LNCAP (cell line): ENCODE measurements around the gene VAPB.

Source experiments
- CTCF ChIP-seq: fragments of 450-650 bp; IDR thresholded peaks from 2 replicates; pipeline ENCODE4 v1.5.1; 2017; ENCODE audit warnings: mild to moderate bottlenecking

The VAPB gene

GRCh38 chr20:58416057-58416456 is 27.0 kb downstream of the VAPB start:
- TF ChIP-seq CTCF: no peak

GRCh38 chr20:58416835-58417234 is 27.8 kb downstream of the VAPB start:
- TF ChIP-seq CTCF: no peak

DNA sequence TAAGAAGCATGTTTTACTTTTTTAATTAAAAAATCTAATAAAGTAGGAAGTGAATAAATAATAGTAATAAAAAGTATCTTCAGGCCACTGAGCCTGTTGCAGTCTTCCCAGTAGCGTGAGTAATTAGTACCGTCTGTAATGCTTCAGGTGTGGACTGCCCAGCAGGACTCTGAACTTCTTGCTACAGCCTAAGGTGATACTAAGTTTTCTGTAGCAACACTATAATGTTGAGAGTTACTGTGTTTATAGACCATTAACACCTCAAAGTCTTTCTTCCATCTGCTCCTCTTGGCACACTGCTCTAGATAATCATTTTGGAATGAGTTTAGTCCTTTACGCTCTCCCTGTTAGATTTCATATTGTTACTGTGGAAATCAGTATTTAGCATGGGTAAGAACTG is 28.4 kb downstream of the VAPB start:
- TF ChIP-seq CTCF: no peak

DNA sequence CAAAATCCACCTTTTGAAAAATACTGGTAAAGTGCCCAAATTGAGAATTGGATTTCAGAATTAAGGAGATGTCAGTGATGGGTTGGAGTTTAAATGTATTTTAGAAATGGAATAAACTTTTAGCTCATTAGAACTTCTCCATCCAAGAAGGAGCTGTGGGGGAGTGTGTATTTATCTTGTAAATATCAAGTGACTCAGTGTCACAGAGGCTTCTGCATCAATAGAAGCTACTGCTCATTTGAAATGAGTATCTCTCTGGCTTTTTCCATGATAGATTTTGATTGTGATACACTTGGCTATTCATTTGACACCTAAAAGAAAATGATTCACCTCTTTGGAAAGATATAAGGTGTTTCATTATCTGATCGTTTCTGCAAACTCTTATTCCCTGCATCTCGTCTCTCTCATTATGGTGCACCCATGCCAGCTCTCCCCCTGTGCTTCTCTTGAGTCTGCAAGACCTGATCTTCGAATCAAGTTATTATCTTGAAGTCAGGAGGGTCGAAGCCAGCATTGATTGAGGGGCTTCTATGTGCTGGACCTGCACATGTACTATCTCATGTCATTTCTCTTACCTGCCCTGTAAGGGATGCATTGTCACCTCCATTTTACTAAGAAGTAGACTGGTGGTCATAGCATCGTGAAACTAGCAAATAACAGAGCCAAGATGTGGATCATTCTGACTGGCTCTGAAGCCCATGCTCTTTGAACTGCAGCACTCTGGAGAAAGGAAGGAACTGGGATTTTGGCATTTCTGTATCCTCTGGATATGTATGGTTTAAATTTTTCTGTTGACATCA is 30.1 kb downstream of the VAPB start:
- TF ChIP-seq CTCF: no peak

DNA sequence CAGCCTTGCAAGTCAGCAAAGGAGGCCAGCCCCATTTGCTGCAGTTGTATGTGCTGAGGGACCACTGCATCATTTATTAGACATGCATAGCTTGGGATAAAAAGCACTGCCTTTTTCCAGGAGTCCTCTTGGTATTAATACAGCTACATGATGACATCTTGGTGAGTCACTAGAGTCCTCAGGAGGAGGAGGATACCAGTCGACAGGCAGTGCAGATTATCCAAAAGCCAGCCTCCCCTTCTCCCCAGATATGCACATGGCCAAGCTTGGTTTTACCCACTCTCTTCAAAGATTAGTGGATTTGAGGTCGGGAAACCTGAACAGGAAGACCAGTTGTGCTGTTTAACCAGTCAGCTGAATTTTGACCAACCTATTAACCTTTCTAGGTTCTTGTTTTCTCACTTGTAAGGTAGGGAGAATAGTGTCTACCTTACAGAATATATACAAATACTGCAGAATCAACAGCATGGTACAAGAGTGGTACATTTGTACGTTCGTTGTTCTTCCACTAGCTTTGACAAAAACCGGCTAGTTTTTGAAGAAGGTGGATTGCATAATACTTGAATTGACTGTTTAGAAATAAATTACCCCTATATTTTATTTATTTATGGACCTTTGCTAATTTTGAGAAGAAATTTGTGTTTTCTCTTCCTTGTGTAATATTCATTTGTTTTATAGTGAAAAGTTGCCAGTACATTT is 31.9 kb downstream of the VAPB start:
- TF ChIP-seq CTCF: no peak

DNA sequence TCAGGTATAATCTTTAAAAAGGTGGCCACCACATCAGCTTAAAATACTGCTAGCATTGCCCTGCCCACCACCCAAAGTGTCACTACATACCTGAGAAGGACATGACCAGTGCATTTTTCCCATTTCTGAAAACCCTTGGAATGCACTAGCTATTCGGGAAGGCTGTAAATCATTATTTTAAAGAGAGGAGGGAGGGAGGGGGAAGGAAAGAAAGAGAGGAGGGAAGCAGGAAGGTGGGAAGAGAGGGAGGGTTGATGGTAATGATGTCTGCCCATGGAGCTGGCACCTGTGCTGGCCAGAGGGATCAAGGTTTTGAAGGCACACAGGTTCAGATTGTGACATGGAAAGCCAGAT is 32.4 kb downstream of the VAPB start:
- TF ChIP-seq CTCF: no peak

DNA sequence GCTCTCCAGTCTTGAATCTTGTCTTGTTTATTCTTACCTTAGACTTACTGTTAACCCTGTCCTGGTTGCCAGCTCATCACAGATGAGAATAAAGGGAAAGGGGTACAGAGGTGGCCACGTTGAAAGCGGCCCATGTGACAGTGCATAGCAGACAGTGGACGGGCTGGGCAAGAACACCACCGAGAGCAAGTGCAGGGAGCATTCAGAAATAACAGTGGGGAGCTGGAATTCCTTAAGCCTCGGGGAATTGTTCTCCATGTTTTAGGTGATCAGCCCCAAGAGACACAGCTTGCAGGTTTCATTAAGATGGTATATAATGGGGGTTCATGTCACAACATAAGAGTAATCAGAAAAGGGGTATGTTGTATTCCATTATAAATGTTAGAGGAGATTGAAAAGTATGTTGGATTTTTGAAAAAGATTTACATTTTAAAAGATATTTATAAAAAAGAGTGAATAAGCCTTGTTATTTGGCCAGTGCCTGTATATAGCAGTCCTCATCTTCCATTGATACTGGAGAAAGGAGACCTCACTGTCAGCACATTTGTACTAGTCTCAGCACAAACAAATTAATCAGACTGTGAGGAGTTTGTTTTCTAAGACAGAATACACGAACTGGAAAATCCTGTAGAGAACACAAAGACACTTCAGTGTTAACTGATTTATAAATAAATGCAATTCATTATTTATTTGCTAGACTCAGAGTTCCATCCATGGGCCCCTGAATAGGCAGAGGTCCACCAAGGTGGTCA is 35.4 kb downstream of the VAPB start:
- TF ChIP-seq CTCF: no peak
